Activated CD4-positive, alpha-beta T cell treated with anti-CD3 and anti-CD28 coated beads, Interleukin-2, amount 10 ng/mL, durations not matched to agents 7 days and 5 days (primary cell): Measurements from ENCODE around the gene SPNS2. TPM values are rescaled to one million over a fixed set of nuclear protein-coding genes. Genes with fewer than 3 reads are reported as not detected.
A peak's percentile ranks its signal among the peaks of the same experiment; 100 is the strongest.

Source experiments
- CTCF ChIA-PET: fragments of 350-600 bp; sonication (Branson Sonifier 250); formaldehyde crosslinking; loops from one replicate; lab custom pipeline; 2021; ENCODE audit warnings: antibody characterized with exemption; lab: Charles Lee
- POLR2A ChIA-PET: fragments of 350-600 bp; sonication (Branson Sonifier 250); formaldehyde crosslinking; loops from one replicate; lab custom pipeline; 2021; ENCODE audit warnings: antibody characterized with exemption; lab: Charles Lee
- DNase-seq: peaks from one replicate; pipeline ENCODE4 v3.0.0-alpha.2; 2020
- H3K27ac Mint-ChIP-seq: one replicate; pipeline ENCODE4 v1.8.0; 2021; ENCODE audit warnings: mild to moderate bottlenecking, moderate library complexity, mixed read lengths
- H3K27me3 Mint-ChIP-seq: one replicate; pipeline ENCODE4 v1.8.0; 2021; ENCODE audit warnings: mixed read lengths
- H3K36me3 Mint-ChIP-seq: one replicate; pipeline ENCODE4 v1.8.0; 2021; ENCODE audit warnings: low read depth, mixed read lengths
- H3K4me1 Mint-ChIP-seq: one replicate; pipeline ENCODE4 v1.8.0; 2021; ENCODE audit warnings: mixed read lengths
- H3K4me3 Mint-ChIP-seq: one replicate; pipeline ENCODE4 v1.8.0; 2021; ENCODE audit warnings: mild to moderate bottlenecking, moderate library complexity, mixed read lengths
- H3K9me3 Mint-ChIP-seq: one replicate; pipeline ENCODE4 v1.8.0; 2021; ENCODE audit warnings: mixed read lengths
- total RNA-seq, 2 experiments: library from RNA; stranded (reverse); gene quantifications; one replicate each; pipeline ENCODE4 v1.2.3, GENCODE V29; 2021

SPNS2 gene
- total RNA-seq, 2 experiments from 2014 or later: 0.25 to 0.29 TPM

GRCh38 chr17:4501295-4501949 lies 2.7 kb downstream of the SPNS2 start:
- Mint-ChIP-seq H3K27me3 (peaks cover 39% of the 10 kb centered on the region), H3K9me3 (no peaks in the 10 kb centered on the region), H3K27ac (no peak overlapping the region), H3K36me3 (no peaks in the 10 kb centered on the region), H3K4me1 (peaks cover 40% of the 10 kb centered on the region), H3K4me3 (no peak overlapping the region)
- CTCF ChIA-PET: interaction anchor here (0.6 to 1.3 kb wide), 2 partner anchors 20 to 802 kb away, joined by 4 read pairs; no protein-coding TSS in a partner anchor
- POLR2A ChIA-PET: no interaction called here
- DNase-seq: no peak

- peaks cover 32% of the 10 kb centered on the region for H3K27me3 Mint-ChIP-seq
- ChIA-PET POLR2A (no interaction called here), CTCF (no interaction called here)
- H3K36me3 Mint-ChIP-seq: no peaks in the 10 kb centered on the region
- H3K4me3 Mint-ChIP-seq: no peak overlapping the region
- H3K27ac Mint-ChIP-seq: no peak overlapping the region
- DNase-seq: no peak
- peaks cover 40% of the 10 kb centered on the region for H3K4me1 Mint-ChIP-seq
- H3K9me3 Mint-ChIP-seq: no peaks in the 10 kb centered on the region
Measured at GRCh38 chr17:4502466-4503154, 3.9 kb downstream of the SPNS2 start.

GRCh38 chr17:4503283-4504025 lies 4.8 kb downstream of the SPNS2 start:
- ChIA-PET CTCF (interaction anchor here (0.5 kb wide), 1 partner anchor 89 kb away, joined by 4 read pairs; no protein-coding TSS in a partner anchor), POLR2A (no interaction called here)
- Mint-ChIP-seq H3K27me3 (peaks cover 31% of the 10 kb centered on the region), H3K4me3 (no peak overlapping the region), H3K27ac (no peak overlapping the region), H3K9me3 (no peaks in the 10 kb centered on the region), H3K4me1 (peaks cover 43% of the 10 kb centered on the region), H3K36me3 (no peaks in the 10 kb centered on the region)
- no peak for DNase-seq

- H3K4me3 Mint-ChIP-seq: no peak overlapping the region
- peak overlapping the region; percentile 28 for H3K27ac Mint-ChIP-seq
- ChIA-PET POLR2A (no interaction called here), CTCF (interaction anchor here (0.6 kb wide), 1 partner anchor 405 kb away, joined by 3 read pairs; no protein-coding TSS in a partner anchor)
- H3K4me1 Mint-ChIP-seq: peaks cover 50% of the 10 kb centered on the region
- no peaks in the 10 kb centered on the region for H3K36me3 Mint-ChIP-seq
- DNase-seq: peak; percentile 13
- H3K27me3 Mint-ChIP-seq: peaks cover 31% of the 10 kb centered on the region
- no peaks in the 10 kb centered on the region for H3K9me3 Mint-ChIP-seq
Measured at GRCh38 chr17:4504188-4504587, 5.5 kb downstream of the SPNS2 start.

- POLR2A ChIA-PET: no interaction called here
- no peak for DNase-seq
- H3K36me3 Mint-ChIP-seq: no peaks in the 10 kb centered on the region
- H3K9me3 Mint-ChIP-seq: no peaks in the 10 kb centered on the region
- H3K27ac Mint-ChIP-seq: no peak overlapping the region
- H3K27me3 Mint-ChIP-seq: peaks cover 22% of the 10 kb centered on the region
- CTCF ChIA-PET: no interaction called here
- peaks cover 50% of the 10 kb centered on the region for H3K4me1 Mint-ChIP-seq
- H3K4me3 Mint-ChIP-seq: no peak overlapping the region
Measured at GRCh38 chr17:4505187-4505586, 6.5 kb downstream of the SPNS2 start.

- no peak for DNase-seq
- H3K27ac Mint-ChIP-seq: no peak overlapping the region
- H3K36me3 Mint-ChIP-seq: no peaks in the 10 kb centered on the region
- peaks cover 11% of the 10 kb centered on the region for H3K27me3 Mint-ChIP-seq
- H3K9me3 Mint-ChIP-seq: no peaks in the 10 kb centered on the region
- H3K4me1 Mint-ChIP-seq: peaks cover 48% of the 10 kb centered on the region
- ChIA-PET CTCF (interaction anchor here (0.6 to 0.7 kb wide), 2 partner anchors 8 to 69 kb away, joined by 3 read pairs; no protein-coding TSS in a partner anchor), POLR2A (no interaction called here)
- H3K4me3 Mint-ChIP-seq: no peak overlapping the region
Measured at GRCh38 chr17:4506175-4506813, 7.6 kb downstream of the SPNS2 start.

GRCh38 chr17:4506892-4507291 lies 8.2 kb downstream of the SPNS2 start:
- ChIA-PET CTCF (interaction anchor here (0.6 kb wide), 1 partner anchor 68 kb away, joined by 3 read pairs; no protein-coding TSS in a partner anchor), POLR2A (interaction anchor here (0.7 kb wide), 1 partner anchor 8 kb away, joined by 3 read pairs; the partner anchor contains the start of gene SPNS2)
- Mint-ChIP-seq H3K9me3 (no peaks in the 10 kb centered on the region), H3K27ac (no peak overlapping the region), H3K4me1 (peaks cover 44% of the 10 kb centered on the region), H3K27me3 (peaks cover 5% of the 10 kb centered on the region), H3K4me3 (no peak overlapping the region), H3K36me3 (no peaks in the 10 kb centered on the region)
- no peak for DNase-seq

GRCh38 chr17:4507361-4508111 lies 8.9 kb downstream of the SPNS2 start:
- DNase-seq: no peak
- Mint-ChIP-seq H3K9me3 (no peaks in the 10 kb centered on the region), H3K4me3 (no peak overlapping the region), H3K4me1 (peaks cover 44% of the 10 kb centered on the region), H3K27ac (peak overlapping the region; percentile 19), H3K36me3 (no peaks in the 10 kb centered on the region), H3K27me3 (peaks cover 3% of the 10 kb centered on the region)
- ChIA-PET CTCF (no interaction called here), POLR2A (interaction anchor here (0.7 kb wide), 1 partner anchor 9 kb away, joined by 3 read pairs; the partner anchor contains the start of gene SPNS2)

GRCh38 chr17:4508207-4508606 lies 9.5 kb downstream of the SPNS2 start:
- no peak overlapping the region for H3K4me3 Mint-ChIP-seq
- CTCF ChIA-PET: no interaction called here
- no peaks in the 10 kb centered on the region for H3K27me3 Mint-ChIP-seq
- no peaks in the 10 kb centered on the region for H3K36me3 Mint-ChIP-seq
- H3K4me1 Mint-ChIP-seq: peaks cover 44% of the 10 kb centered on the region
- no peaks in the 10 kb centered on the region for H3K9me3 Mint-ChIP-seq
- no peak for DNase-seq
- peak overlapping the region; percentile 63 for H3K27ac Mint-ChIP-seq
- POLR2A ChIA-PET: no interaction called here

- H3K4me1 Mint-ChIP-seq: peaks cover 35% of the 10 kb centered on the region
- H3K4me3 Mint-ChIP-seq: no peak overlapping the region
- POLR2A ChIA-PET: no interaction called here
Measured at GRCh38 chr17:4509401-4509800, 10.7 kb downstream of the SPNS2 start.

GRCh38 chr17:4509923-4510617 lies 11.4 kb downstream of the SPNS2 start:
- peak overlapping the region; percentile 67 for H3K27ac Mint-ChIP-seq
- ChIA-PET CTCF (interaction anchor here (0.7 to 1.6 kb wide), 6 partner anchors 11 to 149 kb away, joined by 3 to 6 read pairs (median 4); partner anchors contain the start of gene SPNS2), POLR2A (no interaction called here)
- peaks cover 28% of the 10 kb centered on the region for H3K4me1 Mint-ChIP-seq
- DNase-seq: no peak
- no peak overlapping the region for H3K4me3 Mint-ChIP-seq
- H3K9me3 Mint-ChIP-seq: no peaks in the 10 kb centered on the region
- H3K27me3 Mint-ChIP-seq: no peaks in the 10 kb centered on the region
- no peaks in the 10 kb centered on the region for H3K36me3 Mint-ChIP-seq

More at GRCh38 chr17:4509401-4509800, 10.7 kb downstream of the SPNS2 start:
- no peaks in the 10 kb centered on the region for H3K9me3 Mint-ChIP-seq
- peak overlapping the region; percentile 67 for H3K27ac Mint-ChIP-seq
- CTCF ChIA-PET: interaction anchor here (0.7 to 1.6 kb wide), 6 partner anchors 11 to 148 kb away, joined by 3 to 6 read pairs (median 4); partner anchors contain the start of gene SPNS2
- no peaks in the 10 kb centered on the region for H3K27me3 Mint-ChIP-seq
- peak; percentile 61 for DNase-seq
- H3K36me3 Mint-ChIP-seq: no peaks in the 10 kb centered on the region
